Fibroblast of skin of scalp (primary cell): ENCODE results near the gene DNM2.

Experiments used
- DNase-seq: peaks from one replicate; pipeline ENCODE4 v3.0.0-alpha.2; 2013

DNM2 gene

GRCh38 chr19:10691178-10691881, 26.5 kb upstream of the DNM2 start:
- no peak for DNase-seq

- DNase-seq, result no peak
These were observed 26.0 kb upstream of the DNM2 start for GRCh38 chr19:10691883-10692282.

GRCh38 chr19:10692673-10693264, 25.1 kb upstream of the DNM2 start:
- no peak for DNase-seq

- no peak for DNase-seq
These were observed 23.1 kb upstream of the DNM2 start for GRCh38 chr19:10694706-10695307.

GRCh38 chr19:10695401-10696398, 22.2 kb upstream of the DNM2 start:
- peak; percentile 93 for DNase-seq

- peak; percentile 59 for DNase-seq
These were observed 18.1 kb upstream of the DNM2 start for GRCh38 chr19:10699650-10700335.

GRCh38 chr19:10701955-10702525, 15.8 kb upstream of the DNM2 start:
- DNase-seq, result no peak

GRCh38 chr19:10706990-10707389, 10.9 kb upstream of the DNM2 start:
- DNase-seq, result no peak

GRCh38 chr19:10707440-10707839, 10.4 kb upstream of the DNM2 start:
- DNase-seq, result no peak

GRCh38 chr19:10708291-10708690, 9.6 kb upstream of the DNM2 start:
- no peak for DNase-seq

- DNase-seq, result peak; percentile 13
These were observed 5.8 kb upstream of the DNM2 start for GRCh38 chr19:10712045-10712444.

- DNase-seq, result no peak
These were observed 5.1 kb upstream of the DNM2 start for GRCh38 chr19:10712754-10713153.

- no peak for DNase-seq
These were observed 4.6 kb upstream of the DNM2 start for GRCh38 chr19:10713317-10713716.

GRCh38 chr19:10717054-10717355, 874 bp upstream of the DNM2 start:
- DNase-seq, result no peak

GRCh38 chr19:10718205-10719196, 622 bp downstream of the DNM2 start:
- peak; percentile 49 for DNase-seq

GRCh38 chr19:10719466-10719961, 1.6 kb downstream of the DNM2 start:
- no peak for DNase-seq

- DNase-seq, result no peak
These were observed 2.8 kb downstream of the DNM2 start for GRCh38 chr19:10720607-10721125.

GRCh38 chr19:10723591-10723990, 5.7 kb downstream of the DNM2 start:
- DNase-seq, result no peak

- peak; percentile 65 for DNase-seq
These were observed 6.7 kb downstream of the DNM2 start for GRCh38 chr19:10724573-10725071.

- no peak for DNase-seq
These were observed 7.5 kb downstream of the DNM2 start for GRCh38 chr19:10725415-10725814.
